Esophagus squamous epithelium (tissue), 5 donors: ENCODE results near the gene ENPP3. TPM values are rescaled to one million over a fixed set of nuclear protein-coding genes. Genes with fewer than 3 reads are reported as not detected.

ENCODE experiments used
- DNase-seq: peaks from one replicate; lab custom pipeline; 2025; lab: John Stamatoyannopoulos, UW
- H3K27ac ChIP-seq, 4 donors: fragments of 200-600 bp; sonication (generic); one replicate each; pipeline ENCODE4 v1.5.1; 2016 to 2019; ENCODE audit warnings: mild to moderate bottlenecking in 1 of 4
- H3K27me3 ChIP-seq, 4 donors: fragments of 200-600 bp; sonication (generic); 1 replicate in 3 of 4; 2 replicates in 1 of 4; pipeline versions ENCODE4 v1.5.1 to v1.6.0; 2017 to 2021; ENCODE audit warnings: antibody characterized with exemption in 1 of 4
- H3K36me3 ChIP-seq, 3 donors: fragments of 200-600 bp; sonication (generic); one replicate each; pipeline ENCODE4 v1.5.1; 2016 to 2019
- H3K4me1 ChIP-seq, 3 donors: fragments of 200-600 bp; sonication (generic); one replicate each; pipeline ENCODE4 v1.5.1; 2017 to 2019
- H3K4me3 ChIP-seq, 4 donors: fragments of 200-600 bp; sonication (generic); 1 replicate in 3 of 4; 2 replicates in 1 of 4; pipeline ENCODE4 v1.5.1; 2016 to 2019; ENCODE audit warnings: mild to moderate bottlenecking in 2 of 4, moderate library complexity in 1 of 4
- H3K9me3 ChIP-seq, 3 donors: fragments of 200-600 bp; sonication (generic); one replicate each; pipeline ENCODE4 v1.5.1; 2016 to 2019
- CTCF ChIP-seq, 6 experiments: fragments of 450-650 bp in 4 of 6; fragments of 200-600 bp in 2 of 6; sonication (generic) in 2 of 6; IDR thresholded peaks; one replicate each; pipeline ENCODE4 v1.5.1; 2016 to 2019; ENCODE audit warnings: antibody characterized with exemption in 6 of 6, mild to moderate bottlenecking in 4 of 6, moderate library complexity in 4 of 6
- POLR2A ChIP-seq, 4 donors: fragments of 450-650 bp; IDR thresholded peaks; one replicate each; pipeline ENCODE4 v1.6.1; 2017; ENCODE audit warnings: antibody characterized with exemption in 4 of 4, mild to moderate bottlenecking in 4 of 4, moderate library complexity in 3 of 4
- WGBS, 2 donors: methylation state at CpG; one replicate each; pipeline ENCODE4 v1.1.5; 2018; 5-methylcytosine and 5-hydroxymethylcytosine counted together
- intact Hi-C: fragments of 100-400 bp; cut with DNase I; formaldehyde crosslinking; loops from one replicate; pipeline ENCODE4 v1.15.0; 2022
- total RNA-seq, 4 donors: library from RNA; depleted of rRNA; stranded (reverse); fragments of >200 nt; gene quantifications; one replicate each; pipeline ENCODE4 v1.1.0, GENCODE V29; 2016
- donor health status: DM: yes; HTN: yes; CAD: no.

Gene ENPP3
- total RNA-seq, 4 donors from 2014 or later = 0.06 to 2.3 (median 0.17) TPM

GRCh38 chr6:131635384-131636340 is 1.4 kb upstream of the ENPP3 start:
- no peaks in the 10 kb centered on the region for H3K4me1 ChIP-seq
- intact Hi-C loops = no loop called here
- WGBS, 2 donors = 74 to 78% methylated on average over 9 to 11 of the region's 11 CpGs
- no peak overlapping the region for H3K4me3 ChIP-seq
- H3K27me3 ChIP-seq = no peaks in the 10 kb centered on the region
- no peaks in the 10 kb centered on the region for H3K36me3 ChIP-seq
- TF ChIP-seq CTCF (IDR thresholded peaks at IDR 0.05) = no peak
- no peak for TF ChIP-seq POLR2A (IDR thresholded peaks at IDR 0.05)
- no peak for DNase-seq
- no peaks in the 10 kb centered on the region for H3K9me3 ChIP-seq
- no peak overlapping the region for H3K27ac ChIP-seq

GRCh38 chr6:131638013-131638412 is 911 bp downstream of the ENPP3 start:
- TF ChIP-seq CTCF (IDR thresholded peaks at IDR 0.05) = no peak
- TF ChIP-seq POLR2A (IDR thresholded peaks at IDR 0.05) = no peak
- Histone ChIP-seq H3K27ac (no peak overlapping the region), H3K27me3 (no peaks in the 10 kb centered on the region), H3K9me3 (no peaks in the 10 kb centered on the region), H3K4me1 (no peaks in the 10 kb centered on the region), H3K36me3 (no peaks in the 10 kb centered on the region), H3K4me3 (no peak overlapping the region)
- intact Hi-C loops = no loop called here
- no peak for DNase-seq
- WGBS, 2 donors = 80 to 90% methylated on average over 2 of the region's 2 CpGs

- H3K4me1 ChIP-seq = no peaks in the 10 kb centered on the region
- no peak for TF ChIP-seq POLR2A (IDR thresholded peaks at IDR 0.05)
- no peaks in the 10 kb centered on the region for H3K36me3 ChIP-seq
- H3K4me3 ChIP-seq = no peak overlapping the region
- intact Hi-C loops = no loop called here
- no peaks in the 10 kb centered on the region for H3K27me3 ChIP-seq
- WGBS, 2 donors = 30 to 38% methylated on average over 2 of the region's 2 CpGs
- H3K27ac ChIP-seq = no peak overlapping the region
- no peak for DNase-seq
- no peaks in the 10 kb centered on the region for H3K9me3 ChIP-seq
These were observed 3.0 kb downstream of the ENPP3 start for GRCh38 chr6:131640100-131640499.

GRCh38 chr6:131640576-131640975 is 3.5 kb downstream of the ENPP3 start:
- H3K27me3 ChIP-seq = no peaks in the 10 kb centered on the region
- no peak for TF ChIP-seq POLR2A (IDR thresholded peaks at IDR 0.05)
- no peak for TF ChIP-seq CTCF (IDR thresholded peaks at IDR 0.05)
- H3K27ac ChIP-seq = no peak overlapping the region
- no peak for DNase-seq
- H3K9me3 ChIP-seq = no peaks in the 10 kb centered on the region
- no peaks in the 10 kb centered on the region for H3K4me1 ChIP-seq
- intact Hi-C loops = no loop called here
- H3K36me3 ChIP-seq = no peaks in the 10 kb centered on the region
- 89 to 91% methylated on average over 3 of the region's 3 CpGs for WGBS, 2 donors
- no peak overlapping the region for H3K4me3 ChIP-seq

- WGBS, 2 donors = 85 to 89% methylated on average over 1 of the region's 1 CpG
These were observed 4.5 kb downstream of the ENPP3 start for GRCh38 chr6:131641554-131641953.

More at GRCh38 chr6:131641554-131641953, 4.5 kb downstream of the ENPP3 start:
- H3K36me3 ChIP-seq = no peaks in the 10 kb centered on the region
- no peaks in the 10 kb centered on the region for H3K4me1 ChIP-seq
- no peak for TF ChIP-seq POLR2A (IDR thresholded peaks at IDR 0.05)
- TF ChIP-seq CTCF (IDR thresholded peaks at IDR 0.05) = no peak
- no peak overlapping the region for H3K27ac ChIP-seq
- DNase-seq = no peak
- no peaks in the 10 kb centered on the region for H3K9me3 ChIP-seq
- no peaks in the 10 kb centered on the region for H3K27me3 ChIP-seq
- no peak overlapping the region for H3K4me3 ChIP-seq
- intact Hi-C loops = no loop called here
